SK-N-SH (cell line): ENCODE measurements around the gene ERI3. TPM values are rescaled to one million over a fixed set of nuclear protein-coding genes. Genes with fewer than 3 reads are reported as not detected.

Experiments
- CTCF ChIA-PET: fragments of 300-600, 350-600 bp; formaldehyde crosslinking; extraction: SDS; loops from one replicate; lab custom pipeline; 2021; lab: Yijun Ruan, JAX
- POLR2A ChIA-PET: fragments of 350-600 bp; sonication (Branson Sonifier 250); formaldehyde crosslinking; extraction: SDS; loops from one replicate; lab custom pipeline; 2020; ENCODE audit warnings: antibody characterized with exemption, inconsistent platforms; lab: Yijun Ruan, JAX
- DNase-seq: peaks from one replicate; pipeline ENCODE4 v3.0.0; 2012
- H2AFZ ChIP-seq: fragments of 200-600 bp; sonication (generic); 2 replicates; pipeline ENCODE4 v1.8.1; 2016; ENCODE audit warnings: antibody characterized with exemption, mild to moderate bottlenecking, low read depth
- H3F3A ChIP-seq: fragments of 200-600 bp; sonication (generic); replicated peaks from 2 replicates; pipeline ENCODE3; 2016; ENCODE audit warnings: antibody characterized with exemption, mild to moderate bottlenecking; ENCODE audit not compliant: insufficient read depth
- H3K27ac ChIP-seq, 2 experiments: fragments of 200-500 bp in 1 of 2; fragments of 200-600 bp in 1 of 2; sonication (Bioruptor generic) in 1 of 2; sonication (generic), shearing (Covaris generic) in 1 of 2; 2 replicates each; pipeline versions ENCODE4 v1.5.1 to v1.6.1; 2014 to 2016; ENCODE audit warnings: low read depth in 2 of 2, inconsistent platforms in 1 of 2, low read length in 1 of 2, mild to moderate bottlenecking in 1 of 2, mixed read lengths in 1 of 2
- H3K27me3 ChIP-seq: fragments of 200-600 bp; sonication (generic), shearing (Covaris generic); 2 replicates; pipeline ENCODE4 v1.6.1; 2016; ENCODE audit warnings: mixed run types; ENCODE audit not compliant: insufficient read depth
- H3K36me3 ChIP-seq, 2 experiments: fragments of 200-500 bp in 1 of 2; fragments of 200-600 bp in 1 of 2; sonication (Bioruptor generic) in 1 of 2; sonication (generic) in 1 of 2; replicated peaks in 1 of 2; 2 replicates each; pipeline versions ENCODE3 to v1.5.1; 2014 to 2016; ENCODE audit warnings: low read length in 1 of 2, mild to moderate bottlenecking in 1 of 2; ENCODE audit not compliant: insufficient read depth in 2 of 2, control insufficient read depth in 1 of 2
- H3K4me1 ChIP-seq, 2 experiments: fragments of 200-500 bp in 1 of 2; fragments of 200-600 bp in 1 of 2; sonication (Bioruptor generic) in 1 of 2; sonication (generic), shearing (Covaris generic) in 1 of 2; 2 replicates each; pipeline versions ENCODE4 v1.5.1 to v1.6.1; 2014 to 2016; ENCODE audit warnings: low read depth in 1 of 2, low read length in 1 of 2, mixed run types in 1 of 2; ENCODE audit not compliant: insufficient read depth in 2 of 2, control insufficient read depth in 1 of 2
- H3K4me2 ChIP-seq: fragments of 200-600 bp; sonication (generic), shearing (Covaris generic); 2 replicates; pipeline ENCODE4 v1.6.1; 2017; ENCODE audit warnings: mixed run types
- H3K4me3 ChIP-seq, 2 experiments: fragments of 200-500 bp in 1 of 2; fragments of 200-600 bp in 1 of 2; sonication (Bioruptor generic) in 1 of 2; sonication (generic), shearing (Covaris generic) in 1 of 2; 2 replicates each; pipeline versions ENCODE4 v1.5.1 to v1.8.1; 2014 to 2016; ENCODE audit warnings: low read depth in 2 of 2, inconsistent platforms in 1 of 2, low read length in 1 of 2, mild to moderate bottlenecking in 1 of 2, mixed read lengths in 1 of 2, moderate library complexity in 1 of 2
- H3K79me2 ChIP-seq: fragments of 200-600 bp; sonication (generic); 2 replicates; pipeline ENCODE4 v1.8.1; 2017; ENCODE audit warnings: mild to moderate bottlenecking; ENCODE audit not compliant: insufficient read depth
- H3K9ac ChIP-seq: fragments of 200-600 bp; sonication (generic); 2 replicates; pipeline ENCODE4 v1.6.1; 2017; ENCODE audit warnings: mixed run types
- H3K9me2 ChIP-seq: fragments of 200-600 bp; sonication (generic); 2 replicates; pipeline ENCODE4 v1.6.1; 2017; ENCODE audit warnings: mixed run types
- H3K9me3 ChIP-seq: fragments of 200-600 bp; sonication (generic); 2 replicates; pipeline ENCODE4 v1.6.1; 2017; ENCODE audit warnings: mixed run types, mild to moderate bottlenecking, moderate library complexity
- H4K20me1 ChIP-seq: fragments of 200-600 bp; sonication (generic); 2 replicates; pipeline ENCODE4 v1.6.1; 2017; ENCODE audit warnings: mild to moderate bottlenecking, mixed run types; ENCODE audit not compliant: insufficient read depth
- CHD2 ChIP-seq: fragments of 150-350 bp; IDR thresholded peaks from 2 replicates; pipeline ENCODE4 v1.6.1; 2018; ENCODE audit warnings: low read length; ENCODE audit not compliant: partially characterized antibody
- CTCF ChIP-seq: fragments of 200-600 bp; sonication (generic); IDR thresholded peaks from 2 replicates; pipeline ENCODE4 v1.6.1; 2017; ENCODE audit warnings: antibody characterized with exemption, mild to moderate bottlenecking, moderate library complexity
- ELF1 ChIP-seq: IDR thresholded peaks from 2 replicates; pipeline ENCODE4 v1.4.0; 2012
- EP300 ChIP-seq, 2 experiments: IDR thresholded peaks; 2 replicates each; pipeline versions ENCODE4 v1.4.0 to v1.6.1; 2012; ENCODE audit warnings: borderline replicate concordance in 1 of 2, low read depth in 1 of 2, low read length in 1 of 2
- FOSL2 ChIP-seq: IDR thresholded peaks from 2 replicates; pipeline ENCODE4 v1.4.0; 2012; ENCODE audit warnings: low read depth, mild to moderate bottlenecking, moderate library complexity, borderline replicate concordance
- FOXM1 ChIP-seq: IDR thresholded peaks from 2 replicates; pipeline ENCODE4 v1.4.0; 2012; ENCODE audit warnings: low read depth, mild to moderate bottlenecking
- GABPA ChIP-seq: IDR thresholded peaks from 2 replicates; pipeline ENCODE4 v1.4.0; 2012; ENCODE audit warnings: low read depth, mild to moderate bottlenecking
- GATA2 ChIP-seq: sonication (generic); formaldehyde crosslinking; IDR thresholded peaks from 2 replicates; pipeline ENCODE4 v1.5.0; 2020; ENCODE audit warnings: mild to moderate bottlenecking, missing genetic modification reagents
- MXI1 ChIP-seq: IDR thresholded peaks from 2 replicates; pipeline ENCODE4 v1.6.1; 2012; ENCODE audit warnings: mild to moderate bottlenecking, low read depth, low read length, improper control_type of control experiment
- NFIC ChIP-seq: IDR thresholded peaks from 2 replicates; pipeline ENCODE4 v1.4.0; 2012; ENCODE audit warnings: borderline replicate concordance
- RAD21 ChIP-seq: IDR thresholded peaks from 2 replicates; pipeline ENCODE4 v1.6.1; 2012; ENCODE audit warnings: mild to moderate bottlenecking, low read length
- REST ChIP-seq: IDR thresholded peaks from 2 replicates; pipeline ENCODE4 v1.6.1; 2012; ENCODE audit warnings: mild to moderate bottlenecking, low read depth, low read length, moderate library complexity
- RFX5 ChIP-seq: IDR thresholded peaks from 2 replicates; pipeline ENCODE4 v1.6.1; 2012; ENCODE audit warnings: mild to moderate bottlenecking, improper control_type of control experiment, low read length
- SIN3A ChIP-seq: IDR thresholded peaks from 2 replicates; pipeline ENCODE4 v1.6.1; 2012; ENCODE audit warnings: low read depth, mild to moderate bottlenecking, low read length, moderate library complexity, borderline replicate concordance
- SMC3 ChIP-seq: IDR thresholded peaks from 2 replicates; pipeline ENCODE4 v1.6.1; 2012; ENCODE audit warnings: low read depth, low read length, improper control_type of control experiment
- TAF1 ChIP-seq: IDR thresholded peaks from 2 replicates; pipeline ENCODE4 v1.6.1; 2012; ENCODE audit warnings: low read depth, mild to moderate bottlenecking, low read length, moderate library complexity, borderline replicate concordance
- TCF12 ChIP-seq: IDR thresholded peaks from 2 replicates; pipeline ENCODE4 v1.4.0; 2012
- TEAD4 ChIP-seq: IDR thresholded peaks from 2 replicates; pipeline ENCODE4 v1.4.0; 2012; ENCODE audit warnings: mild to moderate bottlenecking, borderline replicate concordance; ENCODE audit not compliant: insufficient read depth
- USF1 ChIP-seq: IDR thresholded peaks from 2 replicates; pipeline ENCODE4 v1.4.0; 2012; ENCODE audit warnings: low read depth, borderline replicate concordance
- USF2 ChIP-seq: fragments of 150-350 bp; IDR thresholded peaks from 2 replicates; pipeline ENCODE4 v1.6.1; 2017; ENCODE audit warnings: antibody characterized with exemption, low read length, low read depth, borderline replicate concordance
- YY1 ChIP-seq: IDR thresholded peaks from 2 replicates; pipeline ENCODE4 v1.4.0; 2012; ENCODE audit warnings: low read depth, mild to moderate bottlenecking
- WGBS: methylation state at CpG from one replicate; pipeline ENCODE4 v1.1.6; 2017; ENCODE audit warnings: low lambda C conversion rate; 5-methylcytosine and 5-hydroxymethylcytosine counted together
- polyA plus RNA-seq, 3 experiments: library from polyadenylated mRNA; depleted of rRNA; stranded (reverse); fragments of >200 nt; gene quantifications; 2 replicates each; pipeline ENCODE4 v1.2.3, GENCODE V29; 2012

Gene ERI3
- polyA plus RNA-seq, 1 of the 3 experiments (the other 2 are of a cell fraction): 60.7 TPM

- Histone ChIP-seq H3F3A (no peaks in the 10 kb centered on the region), H3K4me3 (no peak overlapping the region), H3K79me2 (no peaks in the 10 kb centered on the region), H2AFZ (no peak overlapping the region), H3K36me3 (peaks cover 0 to 11% of the 10 kb centered on the region in 2 experiments), H3K9me3 (no peaks in the 10 kb centered on the region), H3K4me2 (no peak overlapping the region), H3K9ac (no peak overlapping the region), H3K27me3 (no peaks in the 10 kb centered on the region), H3K9me2 (no peaks in the 10 kb centered on the region), H4K20me1 (no peaks in the 10 kb centered on the region), H3K27ac (no peak overlapping the region), H3K4me1 (no peaks in the 10 kb centered on the region; a peak in 1 of 4 replicates)
- no peak for DNase-seq
- ChIA-PET POLR2A (no interaction called here), CTCF (interaction anchor here (0.8 to 6.2 kb wide), 2 partner anchors 15 to 81 kb away, joined by 3 to 47 read pairs; no protein-coding TSS in a partner anchor)
- 100% methylated on average over 1 of the region's 1 CpG for WGBS
- TF ChIP-seq USF1: no peak
- no peak for TF ChIP-seq SIN3A
- TF ChIP-seq TEAD4: no peak
- no peak for TF ChIP-seq MXI1
- TF ChIP-seq GABPA: no peak
- no peak for TF ChIP-seq REST
- no peak for TF ChIP-seq YY1
- no peak for TF ChIP-seq NFIC
- TF ChIP-seq ELF1: no peak
- TF ChIP-seq RFX5: no peak
- no peak for TF ChIP-seq GATA2
These were observed 121.5 kb downstream of the ERI3 start for GRCh38 chr1:44233593-44233992.

- H3K9ac ChIP-seq: no peak overlapping the region
- H3K27me3 ChIP-seq: no peaks in the 10 kb centered on the region
- DNase-seq: no peak
- no peak overlapping the region for H3K4me2 ChIP-seq
- TF ChIP-seq FOSL2: no peak
- no peak for TF ChIP-seq SIN3A
- TF ChIP-seq EP300 (IDR thresholded peaks at IDR 0.05; ENCODE audit: borderline replicate concordance in 1 of 2, low read depth in 1 of 2, low read length in 1 of 2): no peak
- no peak for TF ChIP-seq FOXM1
- TF ChIP-seq SMC3: no peak
- TF ChIP-seq CTCF: no peak
- no peak for TF ChIP-seq RAD21
- TF ChIP-seq USF1: no peak
- TF ChIP-seq GATA2: no peak
- TF ChIP-seq TAF1: no peak
- TF ChIP-seq USF2: no peak
- no peak for TF ChIP-seq TCF12
- no peak for TF ChIP-seq CHD2
- 97% methylated on average over 3 of the region's 3 CpGs for whole genome bisulfite sequencing
- H3K79me2 ChIP-seq: no peaks in the 10 kb centered on the region
- no peak overlapping the region for H3K4me3 ChIP-seq
- H3K36me3 ChIP-seq: peaks cover 0 to 18% of the 10 kb centered on the region in 2 experiments
- no peak overlapping the region for H2AFZ ChIP-seq
- H4K20me1 ChIP-seq: no peaks in the 10 kb centered on the region
- H3K9me3 ChIP-seq: no peaks in the 10 kb centered on the region
- ChIA-PET CTCF (interaction anchor here (1.5 kb wide), 1 partner anchor 8 kb away, joined by 3 read pairs; no protein-coding TSS in a partner anchor), POLR2A (no interaction called here)
- H3K9me2 ChIP-seq: no peaks in the 10 kb centered on the region
- H3K27ac ChIP-seq: no peak overlapping the region
- no peaks in the 10 kb centered on the region for H3F3A ChIP-seq
- no peaks in the 10 kb centered on the region for H3K4me1 ChIP-seq
These were observed 124.3 kb downstream of the ERI3 start for GRCh38 chr1:44230796-44231195.
